K562 (cell line): Measurements from ENCODE around the gene ACER2. TPM values are rescaled to one million over a fixed set of nuclear protein-coding genes. Genes with fewer than 3 reads are reported as not detected.

ENCODE experiments used
- ATAC-seq: fragments of 200-7000 bp; cut with Tn5 transposase; 3 replicates; pipeline ENCODE4 v1.9.1; 2020; ENCODE audit warnings: moderate library complexity
- BruUV-seq: library from RNA; stranded (reverse); fragments of 400-500 nt; replicated peaks from 2 replicates; lab custom pipeline; 2021; lab: Mats Ljungman, UMichigan
- CTCF ChIA-PET: fragments of 300-600 bp; formaldehyde crosslinking; extraction: SDS; loops from one replicate; lab custom pipeline; 2021; ENCODE audit warnings: low intra/inter-chr PET ratio; lab: Yijun Ruan, JAX
- POLR2A ChIA-PET: fragments of 300-600, 350-650 bp; sonication (Branson Sonifier 250); formaldehyde crosslinking; extraction: SDS; loops from one replicate; lab custom pipeline; 2021; ENCODE audit warnings: antibody characterized with exemption, inconsistent platforms; lab: Yijun Ruan, JAX
- DNase-seq, 4 experiments: peaks; one replicate each; pipeline versions ENCODE4 v3.0.0 to v3.0.0-alpha.2; 2011 to 2018; ENCODE audit warnings: low spot score in 3 of 4, mixed read lengths in 3 of 4; ENCODE audit errors: extremely low read depth in 1 of 4
- FAIRE-seq: peaks from 2 replicates; lab custom pipeline; 2011; peaks lifted over from hg19 to GRCh38; lab: Jason Lieb, UNC
- H2AFZ ChIP-seq: 2 replicates; pipeline ENCODE4 v1.6.0; 2011; ENCODE audit warnings: low read depth, low read length, control low read depth, inconsistent platforms
- H3K27ac ChIP-seq: fragments of 200-600 bp; 3 replicates; pipeline ENCODE4 v1.8.0; 2011; ENCODE audit warnings: low read depth, mild to moderate bottlenecking, control low read depth, inconsistent platforms, low read length, moderate library complexity, mixed read lengths; ENCODE audit errors: extremely low read depth
- H3K27me3 ChIP-seq, 2 experiments: fragments of 300-600 bp in 1 of 2; 2 replicates in 1 of 2; 3 replicates in 1 of 2; pipeline versions ENCODE4 v1.6.0 to v1.8.0; 2011; ENCODE audit warnings: inconsistent platforms in 2 of 2, low read length in 2 of 2, mild to moderate bottlenecking in 1 of 2, mixed read lengths in 1 of 2, moderate library complexity in 1 of 2; ENCODE audit not compliant: control insufficient read depth in 2 of 2, insufficient read depth in 2 of 2
- H3K36me3 ChIP-seq: fragments of 300-600 bp; 3 replicates; pipeline ENCODE4 v1.8.0; 2011; ENCODE audit warnings: mild to moderate bottlenecking, low read length, inconsistent platforms; ENCODE audit not compliant: control insufficient read depth, insufficient read depth
- H3K4me1 ChIP-seq, 2 experiments: fragments of 200-600 bp in 1 of 2; replicated peaks in 1 of 2; 2 replicates in 1 of 2; 3 replicates in 1 of 2; pipeline versions ENCODE4 v1.5.1 to v1.8.0; 2011; ENCODE audit warnings: inconsistent platforms in 2 of 2, low read length in 2 of 2, mild to moderate bottlenecking in 1 of 2, mixed read lengths in 1 of 2, moderate library complexity in 1 of 2; ENCODE audit not compliant: control insufficient read depth in 2 of 2, insufficient read depth in 2 of 2
- H3K4me2 ChIP-seq: 2 replicates; pipeline ENCODE4 v1.6.1; 2011; ENCODE audit warnings: low read length, control low read depth, inconsistent platforms, mixed read lengths; ENCODE audit not compliant: insufficient read depth
- H3K4me3 ChIP-seq: fragments of 200-600 bp; sonication (generic), shearing (Covaris generic); 2 replicates; pipeline ENCODE4 v1.5.1; 2016; ENCODE audit warnings: control low read depth, inconsistent platforms
- H3K79me2 ChIP-seq: fragments of 200-600 bp; 3 replicates; pipeline ENCODE4 v1.8.0; 2011; ENCODE audit warnings: low read length, inconsistent platforms; ENCODE audit not compliant: control insufficient read depth, insufficient read depth
- H3K9ac ChIP-seq, 2 experiments: 2 replicates each; pipeline versions ENCODE4 v1.6.0 to v1.6.1; 2011; ENCODE audit warnings: low read depth in 2 of 2, low read length in 2 of 2, control low read depth in 1 of 2, inconsistent platforms in 1 of 2, mild to moderate bottlenecking in 1 of 2, mixed read lengths in 1 of 2; ENCODE audit not compliant: insufficient read depth in 1 of 2
- H3K9me1 ChIP-seq: one replicate; pipeline ENCODE4 v1.6.0; 2011; ENCODE audit warnings: inconsistent platforms, mild to moderate bottlenecking, low read length, moderate library complexity; ENCODE audit not compliant: control insufficient read depth, insufficient read depth
- H3K9me3 ChIP-seq: replicated peaks from 2 replicates; pipeline ENCODE4 v1.5.1; 2011; ENCODE audit warnings: low read depth, low read length, inconsistent platforms; ENCODE audit not compliant: control insufficient read depth, insufficient read depth
- H4K20me1 ChIP-seq: replicated peaks from 2 replicates; pipeline ENCODE4 v1.6.1; 2011; ENCODE audit warnings: low read length, inconsistent platforms, mixed read lengths; ENCODE audit not compliant: control insufficient read depth, insufficient read depth
- CBFB ChIP-seq: sonication (generic); formaldehyde crosslinking; IDR thresholded peaks from 2 replicates; pipeline ENCODE4 v1.4.0; 2020; ENCODE audit warnings: mild to moderate bottlenecking, missing genetic modification reagents
- CHD2 ChIP-seq: IDR thresholded peaks from 2 replicates; pipeline ENCODE4 v1.6.1; 2011; ENCODE audit warnings: low read depth, low read length
- FOXA3 ChIP-seq, 2 experiments: fragments of 450-650 bp in 1 of 2; sonication (generic) in 1 of 2; formaldehyde crosslinking; IDR thresholded peaks in 1 of 2; conservative IDR thresholded peaks in 1 of 2; 2 replicates each; pipeline versions ENCODE4 v1.4.0 to v1.8.0; 2020 to 2022; ENCODE audit warnings: mild to moderate bottlenecking in 2 of 2, missing genetic modification reagents in 1 of 2
- NR4A1 ChIP-seq, 2 experiments: fragments of 250-450 bp in 1 of 2; fragments of 450-650 bp in 1 of 2; sonication (Bioruptor Pico) in 1 of 2; IDR thresholded peaks; 2 replicates each; pipeline versions ENCODE4 v1.4.0 to v1.6.1; 2016 to 2020; ENCODE audit warnings: mild to moderate bottlenecking in 2 of 2, missing compliant biosample characterization in 1 of 2, missing genetic modification characterization in 1 of 2, moderate library complexity in 1 of 2
- POLR2A ChIP-seq: fragments of 450-650 bp; conservative IDR thresholded peaks from 2 replicates; pipeline ENCODE4 v1.6.1; 2016
- POLR3A ChIP-seq: IDR thresholded peaks from 2 replicates; pipeline ENCODE4 v1.6.1; 2011; ENCODE audit warnings: borderline replicate concordance, mild to moderate bottlenecking, moderate library complexity; ENCODE audit not compliant: insufficient read length, insufficient read depth; ENCODE audit errors: extremely low read depth
- SMAD4 ChIP-seq: fragments of 250-450 bp; sonication (Bioruptor Pico); conservative IDR thresholded peaks from 2 replicates; pipeline ENCODE4 v1.8.0; 2021; ENCODE audit warnings: inconsistent platforms, mild to moderate bottlenecking, moderate library complexity
- ZNF408 ChIP-seq: fragments of 250-450 bp; sonication (Bioruptor Pico); IDR thresholded peaks from 2 replicates; pipeline ENCODE4 v1.4.0; 2020; ENCODE audit warnings: low read depth, mild to moderate bottlenecking, moderate library complexity
- ZNF77 ChIP-seq: fragments of 250-450 bp; sonication (Bioruptor Pico); IDR thresholded peaks from 2 replicates; pipeline ENCODE4 v1.5.0; 2020
- WGBS: fragments of 100-300 bp; shearing (Covaris generic); methylation state at CpG from one replicate; pipeline ENCODE4 v1.1.6; 2016; ENCODE audit warnings: low coverage, mixed read lengths; ENCODE audit not compliant: insufficient coverage; ENCODE audit errors: missing lambda C conversion rate; 5-methylcytosine and 5-hydroxymethylcytosine counted together
- in situ Hi-C: fragments of 300-500 bp; cut with MboI; formaldehyde crosslinking; loops from 4 replicates; pipeline ENCODE4 v1.15.0; 2018; ENCODE audit warnings: inconsistent platforms, mixed read lengths
- intact Hi-C: fragments of 100-400 bp; cut with micrococcal nuclease; formaldehyde crosslinking; loops from 2 replicates; pipeline ENCODE4 v1.14.2; 2022
- polyA plus RNA-seq, 8 experiments: library from polyadenylated mRNA; depleted of rRNA in 4 of 8; stranded (reverse) in 5 of 8; unstranded in 3 of 8; fragments of >200 nt; fragmentation: Nextera tagmentation in 2 of 8; fragmentation: Illumina TruSeq in 1 of 8; extraction: Ambion mirVana in 2 of 8; extraction: Trizol in 1 of 8; gene quantifications; 2 replicates each; pipeline versions ENCODE4 v1.2.1 to v1.2.3, GENCODE V29; 2011 to 2014; ENCODE audit warnings: inconsistent platforms in 1 of 8, missing spikeins in 1 of 8
- total RNA-seq, 7 experiments: library from RNA; depleted of rRNA in 6 of 7; stranded (reverse); fragments of >200 nt in 6 of 7; fragmentation: Illumina TruSeq in 2 of 7; extraction: Trizol in 2 of 7; gene quantifications; 2 replicates each; pipeline versions ENCODE4 v1.2.1 to v1.2.3, GENCODE V29; 2011 to 2021; ENCODE audit warnings: low replicate concordance in 1 of 7
- TF ChIP-seq, protein P1 (sequence below), 2 experiments: fragments of 450-650 bp in 1 of 2; sonication (generic) in 1 of 2; formaldehyde crosslinking in 1 of 2; IDR thresholded peaks in 1 of 2; conservative IDR thresholded peaks in 1 of 2; 2 replicates each; pipeline versions ENCODE4 v1.6.1 to v1.8.1; 2016 to 2023; ENCODE audit warnings: mild to moderate bottlenecking in 2 of 2, moderate library complexity in 2 of 2, inconsistent platforms in 1 of 2, missing genetic modification reagents in 1 of 2
- TF ChIP-seq, protein P2 (sequence below), 2 experiments: fragments of 200-800 bp in 1 of 2; sonication (Bioruptor generic) in 1 of 2; sonication (generic) in 1 of 2; formaldehyde crosslinking in 1 of 2; IDR thresholded peaks in 1 of 2; conservative IDR thresholded peaks in 1 of 2; 2 replicates each; pipeline versions ENCODE4 v1.5.0 to v1.6.1; 2016 to 2020; ENCODE audit warnings: missing compliant biosample characterization in 1 of 2, missing genetic modification characterization in 1 of 2, missing genetic modification reagents in 1 of 2
- TF ChIP-seq, protein P3 (sequence below), 3 experiments: IDR thresholded peaks in 2 of 3; conservative IDR thresholded peaks in 1 of 3; 2 replicates each; pipeline ENCODE4 v1.5.1; 2011 to 2012; ENCODE audit warnings: low read length in 3 of 3, mild to moderate bottlenecking in 3 of 3, control low read depth in 2 of 3, improper control_type of control experiment in 1 of 3, inconsistent platforms in 1 of 3, low read depth in 1 of 3, mixed read lengths in 1 of 3, moderate library complexity in 1 of 3; ENCODE audit not compliant: insufficient read depth in 2 of 3
- TF ChIP-seq, protein P4 (sequence below): IDR thresholded peaks from 2 replicates; pipeline ENCODE4 v1.6.1; 2011; ENCODE audit warnings: borderline replicate concordance, low read depth, mild to moderate bottlenecking, moderate library complexity, low read length; ENCODE audit not compliant: insufficient read depth, poor library complexity, severe bottlenecking

ACER2 gene
- total and polyA plus RNA-seq, 9 of the 15 experiments (the other 6 are each of a cell fraction or from before 2014, with no cell fraction given), result 0.17 to 4.6 (median 3.0) TPM

DNA sequence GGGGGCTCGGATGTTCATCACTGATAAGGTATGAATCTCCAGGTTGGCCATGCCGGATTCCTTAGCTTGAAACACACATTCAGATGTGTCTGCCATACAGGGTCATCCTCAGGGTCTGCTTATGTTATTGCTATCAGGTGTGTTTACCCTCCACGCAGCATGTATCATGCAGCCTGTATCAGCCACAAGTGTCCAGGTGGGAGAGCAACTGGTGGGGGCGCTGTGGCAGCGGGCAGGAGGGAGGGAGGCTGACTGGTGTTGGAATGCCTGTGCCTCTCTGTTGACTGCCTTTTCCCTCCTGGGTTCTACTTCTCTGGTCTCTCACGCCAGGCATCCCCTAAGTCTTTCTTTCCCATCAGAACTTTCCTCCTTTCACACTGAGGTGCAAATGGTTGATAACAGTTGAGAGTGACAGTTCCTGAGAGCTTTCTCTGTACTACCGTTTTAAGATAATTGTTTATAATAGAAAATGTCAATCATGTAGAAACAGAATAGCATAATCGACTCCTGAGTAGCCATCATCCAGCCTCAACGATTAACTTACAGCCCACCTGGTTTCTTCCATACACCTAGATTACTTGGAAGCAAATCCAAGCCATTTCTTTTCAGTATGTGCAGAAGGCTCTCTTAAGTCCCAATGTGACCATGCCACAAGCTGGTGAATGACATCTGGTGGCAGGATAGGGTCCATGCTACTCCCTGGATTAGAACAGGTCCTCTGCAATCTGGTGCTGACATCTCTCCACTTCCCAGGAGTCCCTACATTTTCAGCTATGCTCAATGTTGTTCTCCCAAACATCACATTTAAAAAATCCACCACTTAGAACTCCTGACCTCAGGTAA is 86.6 kb downstream of the ACER2 start:
- ChIA-PET CTCF (no interaction called here), POLR2A (no interaction called here)
- FAIRE-seq, result no peak
- Histone ChIP-seq H3K4me2 (no peak overlapping the region), H3K9me1 (no peaks in the 10 kb centered on the region), H3K27me3 (no peaks in the 10 kb centered on the region), H3K9ac (no peak overlapping the region), H3K4me1 (peaks cover 3 to 5% of the 10 kb centered on the region in 2 experiments; a peak in 3 of 5 replicates), H3K9me3 (no peaks in the 10 kb centered on the region), H4K20me1 (no peaks in the 10 kb centered on the region), H2AFZ (no peak overlapping the region), H3K79me2 (no peaks in the 10 kb centered on the region), H3K4me3 (no peak overlapping the region), H3K27ac (no peak overlapping the region), H3K36me3 (no peaks in the 10 kb centered on the region)
- BruUV-seq, result no TSS peak
- WGBS, result 6% methylated on average over 8 of the region's 9 CpGs
- DNase-seq, result no peak
- intact Hi-C loops (no loop called here), in situ Hi-C loops (no loop called here)
- no peak for ATAC-seq
- TF ChIP-seq POLR3A, result no peak
- no peak for TF ChIP-seq POLR2A
- TF ChIP-seq FOXA3 (CRISPR knock-in tag; conservative IDR thresholded peaks at IDR 0.05 in 1 of 2, IDR thresholded peaks at IDR 0.05 in 1 of 2), result no peak
- TF ChIP-seq ZNF77 (CRISPR knock-in tag), result no peak
- TF ChIP-seq, protein P1, sequence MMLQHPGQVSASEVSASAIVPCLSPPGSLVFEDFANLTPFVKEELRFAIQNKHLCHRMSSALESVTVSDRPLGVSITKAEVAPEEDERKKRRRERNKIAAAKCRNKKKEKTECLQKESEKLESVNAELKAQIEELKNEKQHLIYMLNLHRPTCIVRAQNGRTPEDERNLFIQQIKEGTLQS (IDR thresholded peaks at IDR 0.05), result no peak
- TF ChIP-seq, protein P1 (CRISPR knock-in tag; conservative IDR thresholded peaks at IDR 0.05), result no peak
- TF ChIP-seq, protein P2, sequence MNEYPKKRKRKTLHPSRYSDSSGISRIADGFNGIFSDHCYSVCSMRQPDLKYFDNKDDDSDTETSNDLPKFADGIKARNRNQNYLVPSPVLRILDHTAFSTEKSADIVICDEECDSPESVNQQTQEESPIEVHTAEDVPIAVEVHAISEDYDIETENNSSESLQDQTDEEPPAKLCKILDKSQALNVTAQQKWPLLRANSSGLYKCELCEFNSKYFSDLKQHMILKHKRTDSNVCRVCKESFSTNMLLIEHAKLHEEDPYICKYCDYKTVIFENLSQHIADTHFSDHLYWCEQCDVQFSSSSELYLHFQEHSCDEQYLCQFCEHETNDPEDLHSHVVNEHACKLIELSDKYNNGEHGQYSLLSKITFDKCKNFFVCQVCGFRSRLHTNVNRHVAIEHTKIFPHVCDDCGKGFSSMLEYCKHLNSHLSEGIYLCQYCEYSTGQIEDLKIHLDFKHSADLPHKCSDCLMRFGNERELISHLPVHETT (CRISPR knock-in tag; conservative IDR thresholded peaks at IDR 0.05 in 1 of 2, IDR thresholded peaks at IDR 0.05 in 1 of 2), result no peak
- no peak for TF ChIP-seq CBFB (CRISPR knock-in tag)
- no peak for TF ChIP-seq NR4A1 (CRISPR knock-in tag; IDR thresholded peaks at IDR 0.05)
- no peak for TF ChIP-seq NR4A1 (tag; IDR thresholded peaks at IDR 0.05)
- TF ChIP-seq, protein P3, sequence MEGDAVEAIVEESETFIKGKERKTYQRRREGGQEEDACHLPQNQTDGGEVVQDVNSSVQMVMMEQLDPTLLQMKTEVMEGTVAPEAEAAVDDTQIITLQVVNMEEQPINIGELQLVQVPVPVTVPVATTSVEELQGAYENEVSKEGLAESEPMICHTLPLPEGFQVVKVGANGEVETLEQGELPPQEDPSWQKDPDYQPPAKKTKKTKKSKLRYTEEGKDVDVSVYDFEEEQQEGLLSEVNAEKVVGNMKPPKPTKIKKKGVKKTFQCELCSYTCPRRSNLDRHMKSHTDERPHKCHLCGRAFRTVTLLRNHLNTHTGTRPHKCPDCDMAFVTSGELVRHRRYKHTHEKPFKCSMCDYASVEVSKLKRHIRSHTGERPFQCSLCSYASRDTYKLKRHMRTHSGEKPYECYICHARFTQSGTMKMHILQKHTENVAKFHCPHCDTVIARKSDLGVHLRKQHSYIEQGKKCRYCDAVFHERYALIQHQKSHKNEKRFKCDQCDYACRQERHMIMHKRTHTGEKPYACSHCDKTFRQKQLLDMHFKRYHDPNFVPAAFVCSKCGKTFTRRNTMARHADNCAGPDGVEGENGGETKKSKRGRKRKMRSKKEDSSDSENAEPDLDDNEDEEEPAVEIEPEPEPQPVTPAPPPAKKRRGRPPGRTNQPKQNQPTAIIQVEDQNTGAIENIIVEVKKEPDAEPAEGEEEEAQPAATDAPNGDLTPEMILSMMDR (IDR thresholded peaks at IDR 0.05 in 2 of 3, conservative IDR thresholded peaks at IDR 0.05 in 1 of 3; ENCODE audit: insufficient read depth in 2 of 3, low read depth in 1 of 3, low read length in 3 of 3), result 0 out of 6 replicates have a peak, but pooled peaks of 1 of the 3 experiments have one; percentile 7
- TF ChIP-seq, protein P4, sequence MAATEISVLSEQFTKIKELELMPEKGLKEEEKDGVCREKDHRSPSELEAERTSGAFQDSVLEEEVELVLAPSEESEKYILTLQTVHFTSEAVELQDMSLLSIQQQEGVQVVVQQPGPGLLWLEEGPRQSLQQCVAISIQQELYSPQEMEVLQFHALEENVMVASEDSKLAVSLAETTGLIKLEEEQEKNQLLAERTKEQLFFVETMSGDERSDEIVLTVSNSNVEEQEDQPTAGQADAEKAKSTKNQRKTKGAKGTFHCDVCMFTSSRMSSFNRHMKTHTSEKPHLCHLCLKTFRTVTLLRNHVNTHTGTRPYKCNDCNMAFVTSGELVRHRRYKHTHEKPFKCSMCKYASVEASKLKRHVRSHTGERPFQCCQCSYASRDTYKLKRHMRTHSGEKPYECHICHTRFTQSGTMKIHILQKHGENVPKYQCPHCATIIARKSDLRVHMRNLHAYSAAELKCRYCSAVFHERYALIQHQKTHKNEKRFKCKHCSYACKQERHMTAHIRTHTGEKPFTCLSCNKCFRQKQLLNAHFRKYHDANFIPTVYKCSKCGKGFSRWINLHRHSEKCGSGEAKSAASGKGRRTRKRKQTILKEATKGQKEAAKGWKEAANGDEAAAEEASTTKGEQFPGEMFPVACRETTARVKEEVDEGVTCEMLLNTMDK, result no peak
- TF ChIP-seq SMAD4 (CRISPR knock-in tag), result no peak
- no peak for TF ChIP-seq ZNF408 (CRISPR knock-in tag)
- TF ChIP-seq CHD2, result no peak
